Psoas muscle (tissue), 8 donors: ENCODE measurements around the gene SLC39A8. TPM values are rescaled to one million over a fixed set of nuclear protein-coding genes. Genes with fewer than 3 reads are reported as not detected.

Source experiments
- ATAC-seq, 4 donors: fragments of 200-7000 bp; cut with Tn5 transposase; one replicate each; pipeline ENCODE4 v1.9.1; 2020; ENCODE audit warnings: moderate library complexity in 3 of 4, mild to moderate bottlenecking in 2 of 4
- DNase-seq, 2 donors: peaks; one replicate each; pipeline ENCODE4 v3.0.0-alpha.2; 2020
- H3K27ac ChIP-seq: fragments of 200-600 bp; one replicate; pipeline ENCODE4 v1.8.0; 2022
- H3K27me3 ChIP-seq, 3 donors: fragments of 200-600 bp in 1 of 3; one replicate each; pipeline versions ENCODE4 v1.6.1 to v1.8.0; 2013 to 2022; ENCODE audit warnings: low read length in 2 of 3, mild to moderate bottlenecking in 2 of 3, moderate library complexity in 1 of 3; ENCODE audit not compliant: insufficient read depth in 3 of 3
- H3K36me3 ChIP-seq, 2 donors: fragments of 200-600 bp in 1 of 2; one replicate each; pipeline versions ENCODE4 v1.6.1 to v1.8.0; 2013 to 2022; ENCODE audit warnings: low read depth in 1 of 2, mild to moderate bottlenecking in 1 of 2, moderate library complexity in 1 of 2; ENCODE audit not compliant: insufficient read depth in 1 of 2
- H3K4me1 ChIP-seq: fragments of 200-600 bp; one replicate; pipeline ENCODE4 v1.8.0; 2022
- H3K4me3 ChIP-seq: fragments of 200-600 bp; one replicate; pipeline ENCODE4 v1.8.0; 2022; ENCODE audit warnings: mild to moderate bottlenecking
- H3K9me3 ChIP-seq: fragments of 200-600 bp; one replicate; pipeline ENCODE4 v1.8.0; 2022
- WGBS, 3 donors: extraction: QIAGEN DNeasy Blood & Tissue Kit; methylation state at CpG; one replicate each; pipeline versions ENCODE4 v1.1.6 to v1.1.7; 2013; 5-methylcytosine and 5-hydroxymethylcytosine counted together
- intact Hi-C, 2 donors: fragments of 100-400 bp; cut with DNase I; formaldehyde crosslinking; loops; one replicate each; pipeline versions ENCODE4 v1.11.0 to v1.14.2; 2022
- polyA plus RNA-seq, 3 donors: library from polyadenylated mRNA; stranded (reverse); fragments of 200-250 nt; gene quantifications; one replicate each; pipeline ENCODE4 v1.2.3, GENCODE V29; 2013
- total RNA-seq, 4 donors: library from RNA; stranded (reverse); fragmentation: NEBNext Ultra II Directional in 2 of 4; extraction: Animal tissue kit (Norgen Biotek cat#: 25700) in 2 of 4; gene quantifications; one replicate each; pipeline versions ENCODE4 v1.2.1 to v1.2.4, GENCODE V29; 2021 to 2023
- TF ChIP-seq, protein P1 (sequence below): fragments of 200-600 bp; IDR thresholded peaks from one replicate; pipeline ENCODE4 v1.8.0; 2022; ENCODE audit warnings: antibody characterized with exemption
- donor health status: healthy with polysubstance abuse.
- donor health status: DM: no; HTN: no; CAD: no; lungs with moderate emphysema.
- donor health status: Bipolar disorder and iron deficiency.
- donor health status: healthy.
- donor health status: DM: yes; HTN: yes; CAD: no.
- donor health status: DM: no; HTN: no; CAD: no.
- donor health status: DM: no; HTN: no; CAD: no.
- donor health status: DM: yes; HTN: yes; CAD: no.

Gene SLC39A8
- total and polyA plus RNA-seq, 7 donors: 0.66 to 3.6 (median 1.7) TPM

DNA sequence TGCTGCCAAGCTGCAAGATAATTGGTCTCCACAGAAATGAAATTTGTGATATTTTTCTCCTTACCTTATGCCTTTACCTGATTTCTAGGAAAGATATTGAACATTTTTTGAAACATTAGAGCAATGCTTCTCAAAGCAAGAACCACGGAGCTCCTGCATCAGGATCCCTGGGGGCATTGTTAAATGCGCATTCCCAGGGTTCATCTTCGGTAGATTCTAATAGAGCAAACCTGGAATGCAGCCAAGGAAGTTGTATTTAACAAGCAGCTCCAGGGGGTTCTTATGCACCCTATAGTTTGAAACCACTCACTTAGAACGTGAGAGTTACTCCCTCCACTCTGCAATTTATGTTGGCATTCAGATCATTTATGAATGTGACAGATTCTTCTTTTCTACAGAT, 126.2 kb downstream of the SLC39A8 start:
- no peak for DNase-seq
- Histone ChIP-seq H3K9me3 (no peaks in the 10 kb centered on the region), H3K4me3 (no peak overlapping the region), H3K27ac (no peak overlapping the region), H3K4me1 (no peaks in the 10 kb centered on the region), H3K27me3 (no peaks in the 10 kb centered on the region), H3K36me3 (no peaks in the 10 kb centered on the region)
- intact Hi-C loops: no loop called here
- TF ChIP-seq, protein P1, sequence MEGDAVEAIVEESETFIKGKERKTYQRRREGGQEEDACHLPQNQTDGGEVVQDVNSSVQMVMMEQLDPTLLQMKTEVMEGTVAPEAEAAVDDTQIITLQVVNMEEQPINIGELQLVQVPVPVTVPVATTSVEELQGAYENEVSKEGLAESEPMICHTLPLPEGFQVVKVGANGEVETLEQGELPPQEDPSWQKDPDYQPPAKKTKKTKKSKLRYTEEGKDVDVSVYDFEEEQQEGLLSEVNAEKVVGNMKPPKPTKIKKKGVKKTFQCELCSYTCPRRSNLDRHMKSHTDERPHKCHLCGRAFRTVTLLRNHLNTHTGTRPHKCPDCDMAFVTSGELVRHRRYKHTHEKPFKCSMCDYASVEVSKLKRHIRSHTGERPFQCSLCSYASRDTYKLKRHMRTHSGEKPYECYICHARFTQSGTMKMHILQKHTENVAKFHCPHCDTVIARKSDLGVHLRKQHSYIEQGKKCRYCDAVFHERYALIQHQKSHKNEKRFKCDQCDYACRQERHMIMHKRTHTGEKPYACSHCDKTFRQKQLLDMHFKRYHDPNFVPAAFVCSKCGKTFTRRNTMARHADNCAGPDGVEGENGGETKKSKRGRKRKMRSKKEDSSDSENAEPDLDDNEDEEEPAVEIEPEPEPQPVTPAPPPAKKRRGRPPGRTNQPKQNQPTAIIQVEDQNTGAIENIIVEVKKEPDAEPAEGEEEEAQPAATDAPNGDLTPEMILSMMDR: no peak
- WGBS, 3 donors: 35 to 37% (median 36%) methylated on average over 4 of the region's 4 CpGs
- no peak for ATAC-seq

DNA sequence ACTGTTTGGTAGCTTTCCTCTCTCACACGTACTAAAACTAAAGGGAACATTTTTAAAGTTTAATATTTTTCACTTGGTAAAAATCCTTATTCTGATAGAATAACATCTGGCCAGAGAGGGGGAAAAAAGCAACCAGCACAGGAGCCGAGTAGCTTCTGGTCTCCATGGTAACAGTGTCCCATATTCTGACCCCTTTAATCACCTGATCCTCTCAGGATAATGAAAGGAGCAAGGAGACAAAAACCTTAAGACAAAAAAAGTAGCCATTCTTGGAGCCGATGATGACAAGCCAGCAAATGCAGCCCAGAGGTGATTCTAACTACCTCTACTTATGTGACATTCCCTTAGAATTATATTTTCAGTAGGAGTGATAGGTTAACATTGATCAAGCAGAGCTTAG, 126.6 kb downstream of the SLC39A8 start:
- H3K4me1 ChIP-seq: no peaks in the 10 kb centered on the region
- no peaks in the 10 kb centered on the region for H3K27me3 ChIP-seq
- H3K27ac ChIP-seq: no peak overlapping the region
- H3K36me3 ChIP-seq: no peaks in the 10 kb centered on the region
- TF ChIP-seq, protein P1: no peak
- no peak for DNase-seq
- H3K9me3 ChIP-seq: no peaks in the 10 kb centered on the region
- intact Hi-C loops: no loop called here
- WGBS, 3 donors: 61 to 70% (median 70%) methylated on average over 3 of the region's 3 CpGs
- ATAC-seq: no peak
- no peak overlapping the region for H3K4me3 ChIP-seq

DNA sequence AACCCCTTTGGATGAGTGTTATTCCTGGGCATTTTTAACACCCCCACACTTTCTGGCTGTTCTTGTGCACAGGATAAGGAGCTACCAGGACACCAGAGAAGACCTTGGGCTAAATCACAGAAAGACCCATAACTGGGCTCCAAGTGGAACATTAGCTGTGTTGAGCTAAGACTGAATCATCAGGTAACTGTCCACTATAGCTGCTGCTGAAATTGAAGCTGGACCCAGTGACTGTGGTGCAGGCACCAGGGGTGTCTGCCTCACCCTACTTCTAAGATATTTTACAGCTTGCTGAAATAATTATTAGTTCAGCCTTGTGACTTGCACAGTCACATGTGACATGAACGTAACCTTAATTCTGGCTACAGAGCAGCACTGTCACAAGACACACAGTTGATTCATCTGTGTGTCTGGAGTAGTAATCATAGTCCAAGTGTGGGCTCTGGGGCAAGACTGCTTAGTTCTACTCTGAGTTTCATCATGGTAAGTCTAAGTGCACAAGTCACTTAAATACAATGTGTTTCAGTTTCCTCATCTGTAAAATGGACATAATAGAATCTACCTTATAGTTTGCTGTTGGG, 127.4 kb downstream of the SLC39A8 start:
- H3K36me3 ChIP-seq: no peaks in the 10 kb centered on the region
- H3K4me1 ChIP-seq: no peaks in the 10 kb centered on the region
- 71 to 88% (median 75%) methylated on average over 1 of the region's 1 CpG for WGBS, 3 donors
- H3K27me3 ChIP-seq: no peaks in the 10 kb centered on the region
- no peak overlapping the region for H3K27ac ChIP-seq
- no peaks in the 10 kb centered on the region for H3K9me3 ChIP-seq
- TF ChIP-seq, protein P1: no peak
- no peak for DNase-seq
- no peak for ATAC-seq
- intact Hi-C loops: no loop called here
- H3K4me3 ChIP-seq: no peak overlapping the region

DNA sequence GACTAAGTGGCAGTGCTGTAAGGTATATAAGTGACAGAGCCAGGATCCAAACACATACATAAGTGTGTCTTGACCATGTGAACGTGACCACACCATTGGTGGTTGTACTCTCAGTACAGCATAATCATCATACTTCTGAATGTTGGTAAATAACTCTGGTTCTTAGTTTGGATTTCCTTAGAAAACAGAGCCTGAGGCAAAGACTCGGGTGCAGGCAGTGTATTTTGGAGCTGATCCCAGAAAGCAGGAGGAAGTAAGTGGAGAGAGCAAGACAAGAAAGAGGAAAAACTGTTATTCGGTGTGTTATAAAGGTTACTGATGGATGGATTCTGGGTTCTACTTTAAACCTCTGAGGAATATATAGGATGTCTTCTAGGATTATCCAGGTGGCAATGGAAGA, 127.9 kb downstream of the SLC39A8 start:
- no peak overlapping the region for H3K4me3 ChIP-seq
- H3K27me3 ChIP-seq: no peaks in the 10 kb centered on the region
- ATAC-seq: no peak
- no peak for DNase-seq
- 50 to 58% (median 57%) methylated on average over 3 of the region's 3 CpGs for WGBS, 3 donors
- H3K27ac ChIP-seq: no peak overlapping the region
- no peaks in the 10 kb centered on the region for H3K9me3 ChIP-seq
- TF ChIP-seq, protein P1: no peak
- intact Hi-C loops: no loop called here
- H3K4me1 ChIP-seq: no peaks in the 10 kb centered on the region
- H3K36me3 ChIP-seq: no peaks in the 10 kb centered on the region

DNA sequence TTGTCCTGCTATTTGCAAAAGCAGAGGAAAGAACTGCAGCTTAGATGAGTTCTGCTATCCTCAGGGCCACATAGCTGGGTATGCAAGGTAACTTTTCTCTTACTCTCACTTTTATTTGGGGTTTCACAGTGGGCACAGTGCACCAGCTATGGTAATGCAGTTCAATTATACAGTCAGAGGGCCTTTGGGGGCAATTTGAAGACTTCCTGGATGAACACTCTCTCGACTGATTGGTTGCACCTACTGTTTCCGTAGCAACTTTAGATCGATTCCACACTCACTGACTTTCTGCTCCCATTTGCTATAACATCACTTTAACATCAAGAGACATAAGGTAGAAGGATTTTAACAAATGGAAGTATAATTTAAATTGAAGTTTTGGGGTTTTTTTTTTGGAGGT, 128.6 kb downstream of the SLC39A8 start:
- ATAC-seq (no peak), DNase-seq (no peak)
- Histone ChIP-seq H3K27ac (no peak overlapping the region), H3K27me3 (no peaks in the 10 kb centered on the region), H3K9me3 (no peaks in the 10 kb centered on the region), H3K36me3 (no peaks in the 10 kb centered on the region), H3K4me3 (no peak overlapping the region), H3K4me1 (no peaks in the 10 kb centered on the region)
- 76 to 80% (median 77%) methylated on average over 3 of the region's 3 CpGs for WGBS, 3 donors
- intact Hi-C loops: no loop called here
- TF ChIP-seq, protein P1: no peak
